ENCODE data around the gene COTL1.
"Not testable (repeated sequence)": the region's sequence is repeated elsewhere in the genome, so short reads cannot be mapped to it uniquely, and the experiment has no call there.

Gene COTL1

DNA sequence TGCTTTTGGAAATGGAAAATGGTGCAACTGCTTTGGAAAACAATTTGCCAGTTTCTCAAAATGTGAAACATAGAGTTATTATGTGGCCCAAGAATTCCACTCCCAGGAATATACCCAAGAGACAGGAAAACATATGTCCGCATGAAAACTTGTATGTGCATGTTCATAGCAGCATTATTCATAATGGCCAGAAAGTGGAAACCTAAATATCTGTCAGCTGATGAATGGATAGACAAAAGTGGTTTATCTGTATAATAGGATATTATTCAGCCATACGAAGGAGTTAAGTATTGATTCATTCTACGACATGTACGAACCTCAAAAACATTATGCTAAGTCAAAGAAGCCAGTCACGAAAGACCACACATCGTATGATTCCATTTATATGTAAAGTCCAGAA, 7.7 kb upstream of the COTL1 start:
- DNase-seq: no peak
- Histone ChIP-seq H3K4me3 (ENCODE audit: low read depth, low read length) (no peak overlapping the region), H3K27me3 (no peaks in the 10 kb centered on the region), H3K36me3 (no peaks in the 10 kb centered on the region), H3K9me3 (no peaks in the 10 kb centered on the region), H3K4me1 (no peaks in the 10 kb centered on the region)
- TF ChIP-seq, protein P1, sequence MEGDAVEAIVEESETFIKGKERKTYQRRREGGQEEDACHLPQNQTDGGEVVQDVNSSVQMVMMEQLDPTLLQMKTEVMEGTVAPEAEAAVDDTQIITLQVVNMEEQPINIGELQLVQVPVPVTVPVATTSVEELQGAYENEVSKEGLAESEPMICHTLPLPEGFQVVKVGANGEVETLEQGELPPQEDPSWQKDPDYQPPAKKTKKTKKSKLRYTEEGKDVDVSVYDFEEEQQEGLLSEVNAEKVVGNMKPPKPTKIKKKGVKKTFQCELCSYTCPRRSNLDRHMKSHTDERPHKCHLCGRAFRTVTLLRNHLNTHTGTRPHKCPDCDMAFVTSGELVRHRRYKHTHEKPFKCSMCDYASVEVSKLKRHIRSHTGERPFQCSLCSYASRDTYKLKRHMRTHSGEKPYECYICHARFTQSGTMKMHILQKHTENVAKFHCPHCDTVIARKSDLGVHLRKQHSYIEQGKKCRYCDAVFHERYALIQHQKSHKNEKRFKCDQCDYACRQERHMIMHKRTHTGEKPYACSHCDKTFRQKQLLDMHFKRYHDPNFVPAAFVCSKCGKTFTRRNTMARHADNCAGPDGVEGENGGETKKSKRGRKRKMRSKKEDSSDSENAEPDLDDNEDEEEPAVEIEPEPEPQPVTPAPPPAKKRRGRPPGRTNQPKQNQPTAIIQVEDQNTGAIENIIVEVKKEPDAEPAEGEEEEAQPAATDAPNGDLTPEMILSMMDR (IDR thresholded peaks at IDR 0.05; ENCODE audit: low read depth, low read length): no peak

DNA sequence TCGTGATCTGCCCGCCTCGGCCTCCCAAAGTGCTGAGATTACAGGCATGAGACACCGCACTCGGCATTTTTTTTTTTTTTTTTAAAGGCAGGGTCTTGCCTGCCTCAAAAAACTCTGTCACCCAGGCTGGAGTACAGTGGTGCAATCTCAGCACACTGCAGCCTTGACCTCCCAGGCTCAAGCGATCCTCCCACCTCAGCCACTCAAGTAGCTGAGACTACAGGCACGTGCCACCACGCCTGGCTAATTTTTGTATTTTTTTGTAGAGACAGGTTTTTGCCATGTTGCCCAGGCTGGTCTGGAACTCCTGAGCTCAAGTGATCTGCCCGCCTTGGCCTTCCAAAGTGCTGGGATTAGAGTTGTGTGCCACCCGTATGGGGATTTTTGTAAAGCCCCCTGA, 3.0 kb upstream of the COTL1 start:
- H3K36me3 ChIP-seq; H3K9me3 ChIP-seq; H3K4me3 ChIP-seq (ENCODE audit: low read depth, low read length); H3K4me1 ChIP-seq; DNase-seq: not testable (repeated sequence)
- H3K27me3 ChIP-seq: peaks cover 14% of the 10 kb centered on the region

DNA sequence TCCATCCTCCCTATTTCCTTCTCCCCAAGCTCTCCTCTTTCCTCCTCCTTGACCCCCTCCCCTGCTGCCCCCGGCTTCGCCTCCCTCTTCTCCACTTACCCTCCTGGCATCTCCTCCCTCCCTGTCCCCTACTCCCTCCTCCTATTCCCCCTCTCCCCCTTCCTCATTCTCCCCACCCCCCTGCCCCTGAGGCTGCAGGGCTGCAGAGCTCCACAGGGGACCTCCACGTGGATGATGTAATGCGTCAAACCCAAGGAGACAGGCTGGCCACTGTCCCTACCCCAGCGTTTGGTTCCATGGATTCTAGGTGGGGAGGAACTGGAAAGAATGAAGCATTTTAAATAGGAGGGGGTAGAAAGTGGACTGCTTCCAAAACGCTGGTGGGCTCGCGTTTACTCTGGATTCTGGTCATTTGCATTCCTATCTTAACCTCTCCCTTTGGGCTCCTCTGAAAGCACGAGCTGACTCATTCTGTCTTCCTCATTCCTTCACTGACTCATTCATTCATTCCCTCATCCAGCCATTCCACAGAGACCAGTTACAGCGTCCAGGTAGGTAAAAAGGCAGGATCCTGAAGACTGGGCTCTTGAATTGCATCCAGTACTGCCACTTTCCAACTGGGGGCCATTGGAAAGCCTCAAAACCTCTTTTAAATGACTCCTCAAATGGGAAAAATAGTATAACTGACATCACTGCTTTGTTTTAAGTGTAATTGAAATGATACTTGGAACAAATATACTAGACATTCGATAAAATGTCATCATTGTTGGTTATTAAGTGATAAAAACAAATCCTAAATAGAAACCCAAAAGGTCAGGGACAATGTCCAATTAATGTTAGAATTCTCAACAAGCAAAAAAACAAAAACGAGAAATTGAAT, 943 bp upstream of the COTL1 start:
- peak; percentile 37 for DNase-seq

DNA sequence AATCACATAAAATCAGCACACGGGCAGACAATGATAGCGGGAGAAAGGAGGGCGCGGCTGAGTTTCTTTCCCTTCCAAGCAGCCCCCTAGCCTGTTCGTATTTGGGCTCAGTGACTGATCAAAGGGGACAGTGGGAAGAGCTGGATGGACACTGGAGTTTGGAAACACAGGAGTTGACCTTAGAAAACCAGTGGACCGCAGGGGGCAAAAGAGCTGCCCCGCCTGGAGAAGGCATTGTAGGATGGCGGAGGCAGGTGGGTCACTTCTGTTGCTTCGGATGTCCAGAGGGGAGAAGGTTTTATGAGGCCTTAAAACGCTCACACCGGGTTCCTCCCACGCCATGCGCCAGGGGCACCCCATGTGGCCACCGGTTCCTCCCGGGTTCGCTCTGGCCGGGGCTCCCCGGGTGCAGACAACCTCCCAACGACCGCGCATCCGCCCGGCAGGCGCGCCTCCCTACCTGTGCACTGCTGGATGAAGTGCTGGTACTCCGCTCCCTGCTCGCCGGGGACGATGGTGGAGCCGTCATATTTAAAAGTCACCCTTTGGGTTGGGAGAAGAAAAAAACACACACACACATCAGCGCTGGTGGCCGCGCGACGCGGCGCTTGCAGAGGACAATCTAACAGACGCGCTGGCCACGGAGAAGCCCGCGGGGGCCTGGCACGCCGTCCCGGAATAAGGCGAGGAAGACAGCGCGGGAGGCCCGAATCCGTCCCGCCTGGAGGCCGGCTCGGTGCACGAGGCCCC, 662 bp downstream of the COTL1 start:
- no peaks in the 10 kb centered on the region for H3K36me3 ChIP-seq
- H3K4me1 ChIP-seq: peaks cover 3% of the 10 kb centered on the region; the same call in 1 of the 2 replicates
- peak overlapping the region; percentile 60 for H3K4me3 ChIP-seq (ENCODE audit: low read depth, low read length)
- H3K9me3 ChIP-seq: no peaks in the 10 kb centered on the region
- TF ChIP-seq, protein P1 (IDR thresholded peaks at IDR 0.05; ENCODE audit: low read depth, low read length): no peak
- no peak for DNase-seq
- H3K27me3 ChIP-seq: peaks cover 14% of the 10 kb centered on the region

More for the DNA sequence above, 943 bp upstream of the COTL1 start:
- H3K36me3 ChIP-seq: no peaks in the 10 kb centered on the region
- H3K4me1 ChIP-seq: peaks cover 2% of the 10 kb centered on the region; the same call in 1 of the 2 replicates
- no peak overlapping the region for H3K4me3 ChIP-seq (ENCODE audit: low read depth, low read length)
- peaks cover 14% of the 10 kb centered on the region for H3K27me3 ChIP-seq
- no peaks in the 10 kb centered on the region for H3K9me3 ChIP-seq
- TF ChIP-seq, protein P1 (IDR thresholded peaks at IDR 0.05; ENCODE audit: low read depth, low read length): no peak

DNA sequence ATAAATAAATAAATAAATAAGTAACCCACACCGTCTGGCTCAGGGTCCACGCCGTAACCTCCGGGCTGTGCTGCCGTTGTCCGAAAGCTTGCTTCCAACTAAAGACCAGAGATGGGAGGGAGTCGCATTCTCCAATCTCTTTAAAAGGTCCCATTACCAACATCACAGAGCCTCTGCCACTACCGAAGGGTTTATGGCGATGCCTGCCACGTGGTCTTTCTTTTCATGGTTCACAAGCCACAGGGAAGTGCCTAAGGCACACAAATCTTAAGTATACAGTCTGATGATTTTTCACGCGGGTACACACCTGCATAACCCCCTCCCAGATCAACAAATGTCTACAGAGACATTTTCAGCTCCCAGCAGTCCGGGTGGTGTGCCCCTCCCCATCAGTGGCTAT, 1.4 kb downstream of the COTL1 start:
- Histone ChIP-seq H3K4me3 (ENCODE audit: low read depth, low read length) (peak overlapping the region; percentile 60), H3K27me3 (peaks cover 14% of the 10 kb centered on the region), H3K36me3 (no peaks in the 10 kb centered on the region), H3K9me3 (no peaks in the 10 kb centered on the region), H3K4me1 (peaks cover 3% of the 10 kb centered on the region; the same call in 1 of the 2 replicates)
- DNase-seq: no peak
- TF ChIP-seq, protein P1 (IDR thresholded peaks at IDR 0.05; ENCODE audit: low read depth, low read length): no peak

DNA sequence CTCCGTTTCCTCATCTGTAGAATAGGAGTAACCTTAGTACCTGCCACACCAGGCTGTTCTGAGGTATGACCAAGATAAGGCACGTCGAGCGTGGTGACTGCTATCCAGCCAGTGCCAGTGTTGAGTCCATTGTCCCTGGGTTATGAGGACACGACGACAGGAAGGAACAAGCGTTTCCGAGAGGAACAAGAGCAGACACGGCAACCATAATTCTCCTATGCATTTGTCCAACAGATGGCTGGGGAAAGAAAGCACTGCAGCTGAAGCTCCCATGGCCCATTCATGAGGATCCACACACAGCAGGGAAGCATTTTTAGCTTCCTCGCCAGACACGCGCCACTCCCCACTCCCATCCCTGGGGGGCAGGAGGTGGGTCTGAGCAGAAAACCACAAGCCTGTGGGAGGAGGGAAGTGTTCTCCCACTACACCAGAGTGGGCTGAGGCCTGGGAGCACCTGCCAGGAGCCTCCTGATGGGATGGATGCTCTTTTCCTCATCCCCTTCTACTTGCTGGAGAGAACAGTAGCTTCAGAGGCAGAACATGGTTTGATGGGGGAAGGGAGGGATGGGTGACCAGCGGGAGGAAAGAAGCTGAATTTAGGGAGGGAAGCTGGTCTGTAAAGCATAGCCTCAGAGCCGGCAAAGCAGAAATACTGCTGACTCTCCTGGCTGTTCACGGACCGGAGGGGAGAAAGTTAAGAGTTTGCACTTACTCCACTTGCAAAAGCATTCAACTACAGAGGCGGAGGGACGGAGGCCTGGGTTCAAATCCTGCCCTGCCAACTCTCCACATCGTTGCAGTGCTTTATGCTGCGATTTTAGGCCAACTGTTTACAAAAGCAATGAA, 2.7 kb downstream of the COTL1 start:
- no peaks in the 10 kb centered on the region for H3K36me3 ChIP-seq
- peaks cover 3% of the 10 kb centered on the region; the same call in 1 of the 2 replicates for H3K4me1 ChIP-seq
- H3K9me3 ChIP-seq: no peaks in the 10 kb centered on the region
- H3K4me3 ChIP-seq (ENCODE audit: low read depth, low read length): no peak overlapping the region
- TF ChIP-seq, protein P1 (IDR thresholded peaks at IDR 0.05; ENCODE audit: low read depth, low read length): no peak
- no peak for DNase-seq
- H3K27me3 ChIP-seq: peaks cover 14% of the 10 kb centered on the region
